ENCODE measurements around the gene TFEC.

Gene TFEC
- long read RNA-seq: 0 reads

- peak; percentile 86 for TF ChIP-seq SPI1 (IDR thresholded peaks at IDR 0.05; ENCODE audit: borderline replicate concordance, low read depth)
- no peak for TF ChIP-seq POLR2AphosphoS5 (IDR thresholded peaks at IDR 0.05; ENCODE audit: low read depth)
- no peak for TF ChIP-seq REST (IDR thresholded peaks at IDR 0.05; ENCODE audit: insufficient replicate concordance, low read depth)
- TF ChIP-seq GABPA (IDR thresholded peaks at IDR 0.05; ENCODE audit: low read depth): no peak
- no peak for TF ChIP-seq CTCF (IDR thresholded peaks at IDR 0.05; ENCODE audit: insufficient read depth, low read length)
- H3K4me3 ChIP-seq (replicated peaks; ENCODE audit: insufficient read depth, low read length): peak within 1 kb of the TSS; percentile 49
- H3K27me3 ChIP-seq (ENCODE audit: insufficient read depth, poor library complexity, severe bottlenecking): no peaks in the 10 kb centered on the region
- DNase-seq (ENCODE audit: low read depth in 1 of 2, low spot score in 1 of 2): peak; percentile 41 to 46
- peak within 1 kb of the TSS; percentile 85 for H3K27ac ChIP-seq (replicated peaks)
These were observed at the start of gene TFEC for GRCh38 chr7:116030651-116031276. TSS of gene TFEC (minus strand) at chr7:116030763. CDS start at chr7:115984441, 46,322 bp downstream.

GRCh38 chr7:116075351-116076145 lies 45.0 kb upstream of the TFEC start:
- no peak for TF ChIP-seq REST (IDR thresholded peaks at IDR 0.05; ENCODE audit: insufficient replicate concordance, low read depth)
- TF ChIP-seq CTCF (IDR thresholded peaks at IDR 0.05; ENCODE audit: insufficient read depth, low read length): no peak
- TF ChIP-seq POLR2AphosphoS5 (IDR thresholded peaks at IDR 0.05; ENCODE audit: low read depth): no peak
- no peak for TF ChIP-seq SPI1 (IDR thresholded peaks at IDR 0.05; ENCODE audit: borderline replicate concordance, low read depth)
- no peak for TF ChIP-seq GABPA (IDR thresholded peaks at IDR 0.05; ENCODE audit: low read depth)
- no peak overlapping the region for H3K27ac ChIP-seq (replicated peaks)
- H3K27me3 ChIP-seq (ENCODE audit: insufficient read depth, poor library complexity, severe bottlenecking): no peaks in the 10 kb centered on the region
- H3K4me3 ChIP-seq (replicated peaks; ENCODE audit: insufficient read depth, low read length): no peak overlapping the region
- no peak for DNase-seq (ENCODE audit: low read depth in 1 of 2, low spot score in 1 of 2)

- H3K4me3 ChIP-seq (replicated peaks; ENCODE audit: insufficient read depth, low read length): no peak overlapping the region
- DNase-seq (ENCODE audit: low read depth in 1 of 2, low spot score in 1 of 2): no peak
- no peak overlapping the region for H3K27ac ChIP-seq (replicated peaks)
- H3K27me3 ChIP-seq (ENCODE audit: insufficient read depth, poor library complexity, severe bottlenecking): no peaks in the 10 kb centered on the region
- TF ChIP-seq CTCF (IDR thresholded peaks at IDR 0.05; ENCODE audit: insufficient read depth, low read length): no peak
- no peak for TF ChIP-seq REST (IDR thresholded peaks at IDR 0.05; ENCODE audit: insufficient replicate concordance, low read depth)
- TF ChIP-seq GABPA (IDR thresholded peaks at IDR 0.05; ENCODE audit: low read depth): no peak
- no peak for TF ChIP-seq SPI1 (IDR thresholded peaks at IDR 0.05; ENCODE audit: borderline replicate concordance, low read depth)
- no peak for TF ChIP-seq POLR2AphosphoS5 (IDR thresholded peaks at IDR 0.05; ENCODE audit: low read depth)
These were observed 41.1 kb upstream of the TFEC start for GRCh38 chr7:116071629-116072028.

Measured in HL-60 (cell line).